GM23338 (cell line): ENCODE measurements around the gene ZBTB3.

ENCODE experiments used
- CREB1 ChIP-seq: fragments of 250-450 bp; sonication (Bioruptor Pico); IDR thresholded peaks from 2 replicates; pipeline ENCODE4 v1.5.0; 2020; ENCODE audit warnings: low read depth, mild to moderate bottlenecking, moderate library complexity
- CTCF ChIP-seq, 2 experiments: fragments of 200-600 bp in 1 of 2; sonication (generic) in 1 of 2; conservative IDR thresholded peaks; 2 replicates each; pipeline versions ENCODE4 v1.5.1 to v1.6.1; 2016 to 2017; ENCODE audit warnings: antibody characterized with exemption in 2 of 2, low read depth in 2 of 2, mild to moderate bottlenecking in 2 of 2, moderate library complexity in 1 of 2
- EZH2 ChIP-seq: fragments of 200-600 bp; sonication (generic); IDR thresholded peaks from one replicate; pipeline ENCODE4 v1.8.0; 2017; ENCODE audit warnings: antibody characterized with exemption, mild to moderate bottlenecking, low read depth; ENCODE audit not compliant: unreplicated experiment
- EZH2phosphoT487 ChIP-seq: fragments of 200-600 bp; sonication (generic); IDR thresholded peaks from one replicate; pipeline ENCODE4 v1.8.1; 2018; ENCODE audit warnings: antibody characterized with exemption; ENCODE audit not compliant: unreplicated experiment
- NANOG ChIP-seq: IDR thresholded peaks from 2 replicates; pipeline ENCODE4 v1.6.1; 2016; ENCODE audit warnings: antibody characterized with exemption, borderline replicate concordance
- POLR2AphosphoS5 ChIP-seq: IDR thresholded peaks from 2 replicates; pipeline ENCODE4 v1.6.1; 2016; ENCODE audit warnings: antibody characterized with exemption, low read depth

GRCh38 chr11:62728171-62728988 is 25.6 kb downstream of the ZBTB3 start, which contains the start of gene TTC9C:
- peak; percentile 76 for TF ChIP-seq POLR2AphosphoS5
- no peak for TF ChIP-seq CTCF (conservative IDR thresholded peaks at IDR 0.05; ENCODE audit: low read depth in 2 of 2)
- no peak for TF ChIP-seq EZH2phosphoT487
- TF ChIP-seq EZH2 = no peak
- no peak for TF ChIP-seq NANOG
- TF ChIP-seq CREB1 (CRISPR knock-in tag) = no peak
